Neural crest cell (in vitro differentiated cells): ENCODE results near the gene RPL37A. TPM values are rescaled to one million over a fixed set of nuclear protein-coding genes. Genes with fewer than 3 reads are reported as not detected.
A peak's percentile ranks its signal among the peaks of the same experiment; 100 is the strongest.

Experiments
- DNase-seq: peaks from one replicate; pipeline ENCODE4 v3.0.0; 2021; ENCODE audit warnings: low read depth, mixed read lengths, low spot score
- H3K27ac Mint-ChIP-seq: one replicate; pipeline ENCODE4 v1.8.0; 2021; ENCODE audit warnings: mild to moderate bottlenecking, mixed read lengths; ENCODE audit not compliant: unreplicated experiment
- H3K27me3 Mint-ChIP-seq: 2 replicates; pipeline ENCODE4 v1.8.0; 2021; ENCODE audit warnings: low read depth, mild to moderate bottlenecking, mixed read lengths
- H3K36me3 Mint-ChIP-seq: 2 replicates; pipeline ENCODE4 v1.8.0; 2021; ENCODE audit warnings: low read depth, mild to moderate bottlenecking, mixed read lengths
- H3K4me1 Mint-ChIP-seq: 2 replicates; pipeline ENCODE4 v1.8.0; 2021; ENCODE audit warnings: mixed read lengths
- H3K4me3 Mint-ChIP-seq: one replicate; pipeline ENCODE4 v1.8.0; 2021; ENCODE audit warnings: mild to moderate bottlenecking, mixed read lengths
- H3K9me3 Mint-ChIP-seq: 2 replicates; pipeline ENCODE4 v1.8.0; 2021; ENCODE audit warnings: mixed read lengths
- CTCF ChIP-seq: fragments of 200-600 bp; sonication (generic); conservative IDR thresholded peaks from 2 replicates; pipeline ENCODE4 v1.5.0; 2021; ENCODE audit warnings: antibody characterized with exemption, mild to moderate bottlenecking
- long read RNA-seq: library from polyadenylated mRNA; unstranded; transcript quantifications from one replicate; pipeline ENCODE4 v2.0.0, GENCODE V29; 2020
- total RNA-seq: library from RNA; stranded (reverse); gene quantifications from 2 replicates; pipeline ENCODE4 v1.2.1, GENCODE V29; 2021

RPL37A gene
- total RNA-seq, result 3,339 and 3,393 TPM in 2 replicates
- long read RNA-seq, transcript RPL37A-210 (4 exons, 3,647 nt), result major isoform, 629 of 703 reads
- long read RNA-seq, transcript RPL37A-208 (2 exons, 2,225 nt), result minor isoform, 9 of 703 reads
- long read RNA-seq, transcript RPL37A-201 (3 exons, 742 nt), result minor isoform, 32 of 703 reads
- long read RNA-seq, transcript RPL37A-209 (3 exons, 1,701 nt), result minor isoform, 14 of 703 reads
- long read RNA-seq, partial matches to known transcripts, result 1 of 703 reads
- long read RNA-seq, other reads (novel, unspliced or antisense), result 14 of 703 reads

GRCh38 chr2:216498379-216499352 lies at the start of gene RPL37A:
Gene RPL37A, plus strand, starts transcription at chr2:216498844. Its CDS starts 31 bp downstream, at chr2:216498875.
- Mint-ChIP-seq H3K27me3 (no peaks in the 10 kb centered on the region), H3K9me3 (no peaks in the 10 kb centered on the region), H3K36me3 (peaks cover 37% of the 10 kb centered on the region), H3K27ac (peak within 1 kb of the TSS; percentile 99), H3K4me1 (peaks cover 54% of the 10 kb centered on the region), H3K4me3 (peak within 1 kb of the TSS; percentile 99)
- no peak for TF ChIP-seq CTCF
- peak; percentile 86 for DNase-seq

- Mint-ChIP-seq H3K27ac (no peak overlapping the region), H3K36me3 (peaks cover 52% of the 10 kb centered on the region), H3K9me3 (peaks cover 4% of the 10 kb centered on the region), H3K4me1 (peaks cover 2% of the 10 kb centered on the region), H3K4me3 (no peak overlapping the region), H3K27me3 (no peaks in the 10 kb centered on the region)
- DNase-seq, result no peak
- no peak for TF ChIP-seq CTCF
These were observed 48.3 kb upstream of the RPL37A start for GRCh38 chr2:216450346-216450745.

GRCh38 chr2:216450784-216451183 lies 47.9 kb upstream of the RPL37A start:
- no peak for TF ChIP-seq CTCF

GRCh38 chr2:216453955-216454614 lies 44.6 kb upstream of the RPL37A start:
- no peak overlapping the region for H3K4me3 Mint-ChIP-seq

More at GRCh38 chr2:216450784-216451183, 47.9 kb upstream of the RPL37A start:
- H3K4me3 Mint-ChIP-seq, result no peak overlapping the region
- peaks cover 57% of the 10 kb centered on the region for H3K36me3 Mint-ChIP-seq
- no peaks in the 10 kb centered on the region for H3K4me1 Mint-ChIP-seq
- no peak overlapping the region for H3K27ac Mint-ChIP-seq
- H3K9me3 Mint-ChIP-seq, result peaks cover 4% of the 10 kb centered on the region
- no peaks in the 10 kb centered on the region for H3K27me3 Mint-ChIP-seq
- no peak for DNase-seq

More at GRCh38 chr2:216453955-216454614, 44.6 kb upstream of the RPL37A start:
- Mint-ChIP-seq H3K9me3 (peaks cover 6% of the 10 kb centered on the region), H3K27me3 (no peaks in the 10 kb centered on the region), H3K36me3 (peaks cover 56% of the 10 kb centered on the region), H3K4me1 (no peaks in the 10 kb centered on the region), H3K27ac (no peak overlapping the region)
- DNase-seq, result no peak
- no peak for TF ChIP-seq CTCF
